Bronchial epithelial cell (primary cell): ENCODE results near the gene SDHAF2. TPM values are rescaled to one million over a fixed set of nuclear protein-coding genes. Genes with fewer than 3 reads are reported as not detected.

Experiments used
- DNase-seq: peaks from one replicate; pipeline ENCODE4 v3.0.0-alpha.2; 2010; ENCODE audit warnings: low read depth
- FAIRE-seq: peaks from 2 replicates; lab custom pipeline; 2011; peaks lifted over from hg19 to GRCh38; lab: Jason Lieb, UNC
- H3K27me3 ChIP-seq: 2 replicates; pipeline ENCODE4 v1.5.1; 2011; ENCODE audit warnings: low read length; ENCODE audit not compliant: control insufficient read depth, insufficient read depth
- H3K36me3 ChIP-seq: 2 replicates; pipeline ENCODE4 v1.5.1; 2011; ENCODE audit warnings: low read length; ENCODE audit not compliant: control insufficient read depth, insufficient read depth
- H3K4me3 ChIP-seq: 2 replicates; pipeline ENCODE4 v1.5.1; 2011; ENCODE audit warnings: mild to moderate bottlenecking, low read depth, low read length, control low read depth
- CTCF ChIP-seq: IDR thresholded peaks from 2 replicates; pipeline ENCODE4 v1.5.1; 2011; ENCODE audit warnings: mild to moderate bottlenecking, moderate library complexity, low read length, control low read depth, inconsistent platforms; ENCODE audit not compliant: insufficient read depth, severe bottlenecking
- total RNA-seq: library from RNA; depleted of rRNA; stranded (reverse); fragments of >200 nt; gene quantifications from 2 replicates; pipeline ENCODE4 v1.2.1, GENCODE V29; 2014

SDHAF2 gene
- total RNA-seq, 1 donor from 2014 or later: 35.3 TPM

GRCh38 chr11:61445516-61445915 is 15.6 kb downstream of the SDHAF2 start:
- H3K27me3 ChIP-seq: no peaks in the 10 kb centered on the region
- no peak for FAIRE-seq
- H3K4me3 ChIP-seq: no peak overlapping the region
- no peak for TF ChIP-seq CTCF
- H3K36me3 ChIP-seq: peaks cover 17% of the 10 kb centered on the region
- DNase-seq: no peak

- FAIRE-seq: peak; percentile 36
- TF ChIP-seq CTCF: peak; percentile 96
- DNase-seq: peak; percentile 93
- H3K36me3 ChIP-seq: peaks cover 17% of the 10 kb centered on the region
- no peak overlapping the region for H3K4me3 ChIP-seq
- no peaks in the 10 kb centered on the region for H3K27me3 ChIP-seq
These were observed 16.3 kb downstream of the SDHAF2 start for GRCh38 chr11:61446211-61446651.

- no peak for TF ChIP-seq CTCF
- Histone ChIP-seq H3K36me3 (peaks cover 17% of the 10 kb centered on the region), H3K4me3 (no peak overlapping the region), H3K27me3 (no peaks in the 10 kb centered on the region)
- FAIRE-seq (no peak), DNase-seq (peak; percentile 20)
These were observed 18.0 kb downstream of the SDHAF2 start for GRCh38 chr11:61447601-61448551.

- H3K4me3 ChIP-seq: no peak overlapping the region
- DNase-seq: no peak
- H3K27me3 ChIP-seq: no peaks in the 10 kb centered on the region
- peaks cover 17% of the 10 kb centered on the region for H3K36me3 ChIP-seq
- TF ChIP-seq CTCF: no peak
- FAIRE-seq: no peak
These were observed 18.6 kb downstream of the SDHAF2 start for GRCh38 chr11:61448552-61448927.

GRCh38 chr11:61452825-61453224 is 22.9 kb downstream of the SDHAF2 start:
- DNase-seq (no peak), FAIRE-seq (no peak)
- Histone ChIP-seq H3K36me3 (peaks cover 4% of the 10 kb centered on the region), H3K4me3 (no peak overlapping the region), H3K27me3 (no peaks in the 10 kb centered on the region)
- no peak for TF ChIP-seq CTCF
